COR-L47 (cell line): ENCODE data around the gene TDG.
"Not testable (repeated sequence)": the region's sequence is repeated elsewhere in the genome, so short reads cannot be mapped to it uniquely, and the experiment has no call there.

Experiments
- DNase-seq: peaks from one replicate; lab custom pipeline; 2025; lab: John Stamatoyannopoulos, UW

TDG gene

GRCh38 chr12:104022786-104023185, 57.1 kb downstream of the TDG start:
- DNase-seq = no peak

- no peak for DNase-seq
Measured at GRCh38 chr12:104023710-104024109, 58.0 kb downstream of the TDG start.

GRCh38 chr12:104024348-104024747, 58.7 kb downstream of the TDG start:
- no peak for DNase-seq

- no peak for DNase-seq
Measured at GRCh38 chr12:104025771-104026170, 60.1 kb downstream of the TDG start.

GRCh38 chr12:104026841-104027599, 61.3 kb downstream of the TDG start:
- DNase-seq = no peak

GRCh38 chr12:104030596-104030995, 64.9 kb downstream of the TDG start:
- not testable (repeated sequence) for DNase-seq

DNA sequence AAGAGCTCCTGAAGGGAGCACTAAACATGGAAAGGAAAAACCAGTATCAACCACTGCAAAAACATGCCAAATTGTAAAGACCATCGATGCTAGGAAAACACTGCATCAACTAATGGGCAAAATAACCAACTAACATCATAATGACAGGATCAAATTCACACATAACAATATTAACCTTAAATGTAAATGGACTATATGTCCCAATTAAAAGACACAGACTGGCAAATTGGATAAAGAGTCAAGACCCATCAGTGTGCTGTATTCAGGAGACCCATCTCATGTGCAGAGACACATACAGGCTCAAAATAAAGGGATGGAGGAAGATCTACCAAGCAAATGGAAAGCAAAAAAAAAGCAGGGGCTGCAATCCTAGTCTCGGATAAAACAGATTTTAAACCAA, 70.5 kb downstream of the TDG start:
- DNase-seq = not testable (repeated sequence)
